OCI-LY3 (cell line): ENCODE measurements around the gene RNU5D-1.

ENCODE experiments used
- EZH2phosphoT487 ChIP-seq: fragments of 200-600 bp; shearing (Covaris generic); IDR thresholded peaks from 2 replicates; pipeline ENCODE4 v1.6.1; 2018; ENCODE audit warnings: antibody characterized with exemption, mixed run types, low read depth
- TF ChIP-seq, protein P1 (sequence below): fragments of 200-600, 300-600 bp; sonication (generic); IDR thresholded peaks from 2 replicates; pipeline ENCODE4 v1.5.1; 2014; ENCODE audit warnings: antibody characterized with exemption, low read length, low read depth

- TF ChIP-seq, protein P1, sequence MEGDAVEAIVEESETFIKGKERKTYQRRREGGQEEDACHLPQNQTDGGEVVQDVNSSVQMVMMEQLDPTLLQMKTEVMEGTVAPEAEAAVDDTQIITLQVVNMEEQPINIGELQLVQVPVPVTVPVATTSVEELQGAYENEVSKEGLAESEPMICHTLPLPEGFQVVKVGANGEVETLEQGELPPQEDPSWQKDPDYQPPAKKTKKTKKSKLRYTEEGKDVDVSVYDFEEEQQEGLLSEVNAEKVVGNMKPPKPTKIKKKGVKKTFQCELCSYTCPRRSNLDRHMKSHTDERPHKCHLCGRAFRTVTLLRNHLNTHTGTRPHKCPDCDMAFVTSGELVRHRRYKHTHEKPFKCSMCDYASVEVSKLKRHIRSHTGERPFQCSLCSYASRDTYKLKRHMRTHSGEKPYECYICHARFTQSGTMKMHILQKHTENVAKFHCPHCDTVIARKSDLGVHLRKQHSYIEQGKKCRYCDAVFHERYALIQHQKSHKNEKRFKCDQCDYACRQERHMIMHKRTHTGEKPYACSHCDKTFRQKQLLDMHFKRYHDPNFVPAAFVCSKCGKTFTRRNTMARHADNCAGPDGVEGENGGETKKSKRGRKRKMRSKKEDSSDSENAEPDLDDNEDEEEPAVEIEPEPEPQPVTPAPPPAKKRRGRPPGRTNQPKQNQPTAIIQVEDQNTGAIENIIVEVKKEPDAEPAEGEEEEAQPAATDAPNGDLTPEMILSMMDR, result no peak
- no peak for TF ChIP-seq EZH2phosphoT487
Measured at GRCh38 chr1:44705470-44705869, 25.5 kb downstream of the RNU5D-1 start.
